Rectal smooth muscle tissue (tissue), 1 donor: Measurements from ENCODE around the gene FGF14.
"Not testable (repeated sequence)": the region's sequence is repeated elsewhere in the genome, so short reads cannot be mapped to it uniquely, and the experiment has no call there.

Experiments used
- H3K27ac ChIP-seq: one replicate; pipeline ENCODE4 v1.7.0; 2013; ENCODE audit warnings: low read depth, low read length, inconsistent platforms
- H3K27me3 ChIP-seq: one replicate; pipeline ENCODE4 v1.7.0; 2013; ENCODE audit warnings: low read length; ENCODE audit not compliant: control insufficient read depth, insufficient read depth
- H3K36me3 ChIP-seq: one replicate; pipeline ENCODE4 v1.7.0; 2013; ENCODE audit warnings: low read length; ENCODE audit not compliant: control insufficient read depth, insufficient read depth
- H3K4me1 ChIP-seq: one replicate; pipeline ENCODE4 v1.7.0; 2013; ENCODE audit warnings: low read length; ENCODE audit not compliant: control insufficient read depth, insufficient read depth
- H3K4me3 ChIP-seq: one replicate; pipeline ENCODE4 v1.7.0; 2013; ENCODE audit warnings: low read length
- H3K9ac ChIP-seq: one replicate; pipeline ENCODE4 v1.7.0; 2013; ENCODE audit warnings: low read length

Gene FGF14

DNA sequence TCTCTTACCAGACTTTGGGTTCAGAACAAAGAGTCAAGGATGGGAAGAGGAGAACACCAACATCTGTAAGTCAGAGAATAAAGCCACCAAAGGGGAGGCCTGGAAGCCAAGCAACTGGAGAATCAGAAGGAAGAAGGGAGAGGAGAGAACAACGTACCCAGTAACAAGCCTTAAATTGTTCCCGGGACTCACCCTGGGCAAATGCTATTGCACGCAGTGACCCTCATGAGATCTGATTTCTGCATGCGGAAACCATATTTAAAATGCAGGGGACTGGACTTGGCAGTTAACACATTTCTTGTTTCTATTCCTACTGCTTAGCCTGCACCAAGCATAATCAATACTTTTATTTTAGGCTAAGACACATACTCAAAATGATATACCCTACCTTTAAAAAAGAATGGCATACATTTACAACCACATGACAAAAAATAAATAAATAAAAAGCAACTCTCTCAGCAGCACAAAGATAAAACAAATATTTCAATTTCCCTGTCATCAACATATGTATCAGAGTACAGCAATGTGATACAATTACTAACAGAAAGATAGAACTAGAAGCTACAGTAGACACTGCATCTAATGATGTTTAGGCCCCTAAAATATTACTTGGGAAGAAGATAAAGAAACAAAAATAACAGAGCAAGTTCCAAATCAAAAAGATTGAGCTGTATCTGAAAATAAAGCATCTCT, 534.8 kb downstream of the FGF14 start:
- Histone ChIP-seq H3K27ac (no peak overlapping the region), H3K36me3 (no peaks in the 10 kb centered on the region), H3K4me3 (no peak overlapping the region), H3K9ac (no peak overlapping the region), H3K4me1 (no peaks in the 10 kb centered on the region), H3K27me3 (no peaks in the 10 kb centered on the region)

DNA sequence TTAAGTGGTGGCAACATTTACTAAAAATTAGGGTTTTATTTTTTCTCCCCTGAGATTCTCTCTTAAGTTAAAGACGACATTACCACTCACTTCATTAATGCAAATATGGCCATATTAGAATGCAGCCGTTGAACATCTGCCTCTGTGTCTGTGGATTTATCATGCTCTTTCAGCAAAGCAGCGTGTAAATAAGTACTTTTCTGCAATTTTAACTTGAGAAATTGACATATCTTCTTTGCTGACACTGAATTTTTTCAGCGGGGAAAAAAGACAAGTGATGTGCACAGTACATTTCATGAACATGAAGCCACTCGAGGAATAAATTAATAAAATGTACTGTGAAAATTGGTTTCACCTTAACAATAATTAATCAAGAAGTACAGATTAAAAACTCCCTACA, 543.0 kb downstream of the FGF14 start:
- Histone ChIP-seq H3K9ac (no peak overlapping the region), H3K4me1 (no peaks in the 10 kb centered on the region), H3K27me3 (no peaks in the 10 kb centered on the region), H3K36me3 (no peaks in the 10 kb centered on the region), H3K4me3 (no peak overlapping the region), H3K27ac (no peak overlapping the region)

DNA sequence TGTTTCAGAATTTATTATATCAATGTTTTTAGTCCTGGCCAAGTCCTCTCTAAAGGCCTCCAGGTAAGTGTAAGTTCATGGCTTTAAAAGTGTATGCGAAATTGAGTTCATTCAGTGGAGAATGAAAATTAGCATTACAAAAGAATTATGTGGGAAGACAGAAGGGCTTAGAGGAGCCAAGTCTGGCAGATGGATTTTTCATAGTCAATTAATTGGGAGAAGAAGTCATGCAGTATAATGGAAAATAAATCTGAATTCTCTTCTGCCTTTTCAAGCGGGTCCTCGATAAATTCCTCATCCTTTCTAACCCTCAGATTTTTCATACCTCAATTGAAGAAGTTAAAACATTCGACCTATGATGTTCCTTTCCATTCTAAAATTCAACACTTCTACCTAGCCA, 555.1 kb downstream of the FGF14 start:
- no peak overlapping the region for H3K9ac ChIP-seq
- no peak overlapping the region for H3K27ac ChIP-seq
- no peaks in the 10 kb centered on the region for H3K4me1 ChIP-seq
- no peaks in the 10 kb centered on the region for H3K27me3 ChIP-seq
- no peak overlapping the region for H3K4me3 ChIP-seq
- no peaks in the 10 kb centered on the region for H3K36me3 ChIP-seq

DNA sequence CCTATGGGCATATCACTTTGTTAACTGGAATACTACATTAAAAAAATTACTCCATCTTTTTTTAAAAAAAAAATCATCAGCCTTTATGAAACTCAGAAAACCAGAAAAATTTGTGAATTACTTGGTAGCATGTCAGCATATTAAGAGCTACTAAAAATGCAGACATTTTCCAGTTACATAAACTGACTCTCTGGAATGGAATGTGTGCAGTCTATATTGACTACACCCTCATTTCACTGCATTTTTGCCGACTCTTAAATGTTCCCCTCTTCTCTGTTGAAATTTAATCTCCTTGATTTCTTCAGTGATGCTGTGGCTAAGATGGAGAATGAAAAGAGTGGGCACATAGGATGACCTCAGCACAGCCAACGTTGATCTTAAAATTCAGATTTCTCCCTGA, 555.6 kb downstream of the FGF14 start:
- Histone ChIP-seq H3K9ac (no peak overlapping the region), H3K36me3 (no peaks in the 10 kb centered on the region), H3K27ac (no peak overlapping the region), H3K27me3 (no peaks in the 10 kb centered on the region), H3K4me3 (no peak overlapping the region), H3K4me1 (no peaks in the 10 kb centered on the region)

DNA sequence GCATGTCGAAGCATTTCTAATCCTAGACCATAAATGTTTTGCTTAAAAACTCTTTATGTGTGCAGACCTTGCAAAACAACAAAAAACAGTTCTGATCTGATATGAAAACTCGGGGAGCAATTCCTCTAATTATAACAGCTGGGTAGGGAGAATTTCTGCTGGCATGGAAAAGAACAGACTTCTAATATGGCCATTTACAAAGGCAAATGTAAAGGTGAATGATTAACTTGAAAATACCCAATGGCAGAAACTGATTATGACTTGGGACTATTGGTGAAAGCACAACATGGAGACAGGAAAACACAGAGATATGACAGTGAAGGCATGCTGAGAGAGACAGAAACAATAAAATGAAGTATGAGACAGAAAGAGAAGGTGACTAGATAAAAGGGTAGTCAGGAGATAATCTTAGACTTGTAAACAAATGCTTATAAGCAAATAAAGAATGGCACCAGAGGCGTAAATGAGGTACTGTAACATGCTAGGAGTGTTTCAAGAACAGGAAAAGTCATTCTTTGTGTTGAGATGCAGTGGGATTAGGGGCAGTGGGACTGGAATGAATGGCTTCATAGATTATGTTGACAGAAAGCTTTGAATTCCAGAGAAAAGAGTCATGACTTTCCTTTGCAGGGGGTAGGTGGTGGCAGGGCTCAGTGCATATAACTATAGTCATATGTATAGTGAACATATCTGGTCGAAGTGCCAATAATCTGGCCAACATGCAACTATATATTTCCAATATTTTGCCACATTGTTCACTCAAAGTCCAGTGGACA, 556.4 kb downstream of the FGF14 start:
- Histone ChIP-seq H3K36me3 (no peaks in the 10 kb centered on the region), H3K4me3 (no peak overlapping the region), H3K27me3 (no peaks in the 10 kb centered on the region), H3K9ac (no peak overlapping the region), H3K4me1 (no peaks in the 10 kb centered on the region), H3K27ac (no peak overlapping the region)

DNA sequence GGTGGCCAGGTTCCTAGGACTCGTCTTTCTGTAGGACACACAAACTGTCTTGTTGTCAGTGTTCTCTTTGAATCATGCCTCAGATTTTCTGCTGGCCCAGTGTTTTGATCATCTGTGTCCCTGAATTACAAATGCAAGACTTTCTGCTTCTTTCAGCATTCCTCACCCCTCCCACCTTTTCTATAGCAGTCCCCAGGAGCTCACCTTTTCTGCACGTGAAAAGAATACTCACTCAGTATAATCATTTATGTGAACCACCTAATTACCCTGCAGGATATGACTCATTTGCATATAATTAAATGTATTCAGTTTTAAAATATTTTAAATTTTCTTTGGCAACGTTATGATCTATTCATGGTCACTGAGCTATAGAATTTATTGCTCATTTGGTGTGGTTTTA, 560.1 kb downstream of the FGF14 start:
- Histone ChIP-seq H3K27ac (no peak overlapping the region), H3K9ac (no peak overlapping the region), H3K36me3 (no peaks in the 10 kb centered on the region), H3K4me3 (no peak overlapping the region), H3K4me1 (no peaks in the 10 kb centered on the region), H3K27me3 (no peaks in the 10 kb centered on the region)

DNA sequence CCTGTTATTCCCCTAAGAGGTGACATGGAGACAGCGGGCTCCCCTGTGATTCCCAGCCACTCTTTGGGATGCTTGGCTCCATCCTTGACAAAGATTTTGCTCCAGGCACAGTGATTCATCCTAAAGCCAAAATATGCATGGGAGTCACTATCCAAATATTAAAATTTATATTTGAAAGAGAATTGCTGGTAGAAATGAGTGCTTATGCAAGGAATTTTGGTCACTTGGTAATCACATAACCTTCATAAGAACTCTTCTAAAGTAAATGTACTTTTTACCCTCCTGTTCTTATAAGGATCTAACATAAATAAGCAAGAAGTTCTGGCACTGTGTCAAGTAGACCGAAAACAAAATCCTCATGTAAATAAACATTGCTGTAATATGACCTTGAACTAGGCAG, 563.5 kb downstream of the FGF14 start:
- Histone ChIP-seq H3K27me3 (no peaks in the 10 kb centered on the region), H3K9ac (no peak overlapping the region), H3K36me3 (no peaks in the 10 kb centered on the region), H3K27ac (no peak overlapping the region), H3K4me1 (no peaks in the 10 kb centered on the region), H3K4me3 (no peak overlapping the region)

DNA sequence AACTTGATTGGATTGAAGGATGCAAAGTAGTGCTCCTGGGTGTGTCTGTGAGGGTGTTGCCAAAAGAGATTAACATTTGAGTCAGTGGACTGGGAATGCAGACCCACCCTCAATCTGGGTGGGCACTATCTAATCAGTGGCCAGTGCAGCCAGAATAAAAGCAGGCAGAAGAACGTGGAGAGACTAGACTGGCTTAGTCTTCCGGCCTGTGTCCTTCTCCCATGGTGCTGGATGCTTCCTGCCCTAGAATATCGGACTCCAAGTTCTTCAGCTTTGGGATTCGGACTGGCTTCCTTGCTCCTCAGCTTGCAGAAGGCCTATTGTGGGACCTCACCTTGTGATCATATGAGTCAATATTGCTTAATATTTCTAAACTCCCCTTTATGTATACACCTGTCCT, 564.1 kb downstream of the FGF14 start:
- H3K4me1 ChIP-seq, H3K27ac ChIP-seq, H3K27me3 ChIP-seq, H3K36me3 ChIP-seq, H3K4me3 ChIP-seq, H3K9ac ChIP-seq: not testable (repeated sequence)

DNA sequence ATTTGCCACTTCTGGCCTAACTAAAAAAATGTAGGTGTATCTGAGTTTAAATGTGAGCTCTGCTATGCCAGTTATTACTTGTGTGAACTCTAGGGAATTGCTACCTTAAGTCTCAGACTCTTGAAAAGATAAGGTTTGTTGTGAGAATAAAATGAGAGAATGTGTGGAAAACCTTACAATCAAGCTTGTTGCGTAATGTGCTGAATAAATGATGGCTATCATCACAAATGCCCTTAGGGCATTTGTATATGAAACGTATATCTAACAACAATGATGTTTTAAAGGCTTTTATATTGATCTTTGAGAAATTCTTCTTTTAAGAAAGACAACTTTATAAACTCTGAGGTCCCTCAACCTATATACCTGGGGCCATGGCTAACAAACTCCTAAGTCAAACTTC, 564.6 kb downstream of the FGF14 start:
- H3K9ac ChIP-seq: no peak overlapping the region
- H3K27me3 ChIP-seq: no peaks in the 10 kb centered on the region
- no peaks in the 10 kb centered on the region for H3K36me3 ChIP-seq
- no peaks in the 10 kb centered on the region for H3K4me1 ChIP-seq
- no peak overlapping the region for H3K4me3 ChIP-seq
- H3K27ac ChIP-seq: no peak overlapping the region

DNA sequence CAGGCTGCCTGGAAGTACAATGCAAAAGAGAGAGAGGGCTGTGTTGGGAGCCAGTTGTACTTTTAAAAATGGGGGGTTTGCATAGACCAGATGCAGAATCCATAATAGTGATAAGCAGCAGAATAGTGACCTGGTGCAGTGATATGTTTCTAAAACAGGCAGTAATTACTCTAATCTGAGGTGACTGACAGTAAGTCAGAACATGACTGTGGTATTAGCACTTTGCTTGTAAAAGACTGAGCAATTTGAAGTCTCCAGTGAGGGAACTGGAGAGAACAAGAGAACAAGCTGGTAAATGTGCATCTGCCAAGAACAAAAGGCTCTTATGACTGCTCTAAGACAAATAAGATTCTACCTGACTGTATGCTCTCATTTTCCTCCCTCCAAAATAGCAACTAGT, 565.9 kb downstream of the FGF14 start:
- Histone ChIP-seq H3K36me3 (no peaks in the 10 kb centered on the region), H3K9ac (no peak overlapping the region), H3K4me1 (no peaks in the 10 kb centered on the region)

DNA sequence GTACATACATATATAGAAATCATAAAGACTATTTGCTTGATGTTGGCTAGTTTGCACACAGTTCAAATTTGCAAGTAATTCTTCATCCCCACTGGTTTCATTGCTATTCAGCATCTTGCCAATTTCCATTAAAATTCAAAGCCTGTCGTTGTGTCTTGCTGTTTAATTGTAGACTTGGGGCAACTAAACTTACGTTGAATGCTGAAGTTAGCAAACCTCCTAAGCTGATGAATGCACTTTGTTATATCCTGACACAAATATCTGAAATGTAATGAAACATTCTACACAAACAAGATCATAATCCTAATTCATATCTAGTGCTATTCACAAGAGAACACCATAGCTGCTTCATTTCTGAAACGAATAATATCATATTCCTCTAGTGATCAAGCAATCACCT, 568.2 kb downstream of the FGF14 start:
- no peak overlapping the region for H3K9ac ChIP-seq
- H3K36me3 ChIP-seq: no peaks in the 10 kb centered on the region
- no peak overlapping the region for H3K4me3 ChIP-seq
- no peaks in the 10 kb centered on the region for H3K27me3 ChIP-seq
- H3K4me1 ChIP-seq: no peaks in the 10 kb centered on the region
- no peak overlapping the region for H3K27ac ChIP-seq

More for the DNA sequence above, 565.9 kb downstream of the FGF14 start:
- Histone ChIP-seq H3K4me3 (no peak overlapping the region), H3K27ac (no peak overlapping the region), H3K27me3 (no peaks in the 10 kb centered on the region)

DNA sequence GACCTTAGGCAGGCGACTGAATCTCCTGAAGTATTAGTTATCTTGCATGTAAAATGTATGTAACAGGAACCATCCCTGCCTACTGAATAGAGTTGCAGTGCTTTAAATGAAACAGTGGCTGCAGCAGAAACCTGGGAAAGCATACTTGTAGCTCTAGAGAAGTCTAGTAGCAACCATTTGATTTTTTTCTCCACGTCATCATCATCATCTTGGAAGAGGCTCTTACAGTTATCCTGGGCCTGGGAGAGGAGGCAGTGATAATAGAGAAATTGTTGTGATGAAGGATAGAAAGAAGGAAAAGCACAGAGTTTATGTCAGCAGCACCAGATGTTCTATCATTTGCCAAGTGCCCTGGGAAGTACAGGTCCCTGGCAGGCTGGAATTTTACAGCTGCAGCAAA, 571.8 kb downstream of the FGF14 start:
- no peaks in the 10 kb centered on the region for H3K36me3 ChIP-seq
- H3K4me3 ChIP-seq: no peak overlapping the region
- H3K27ac ChIP-seq: no peak overlapping the region
- no peak overlapping the region for H3K9ac ChIP-seq
- H3K27me3 ChIP-seq: no peaks in the 10 kb centered on the region
- H3K4me1 ChIP-seq: no peaks in the 10 kb centered on the region

DNA sequence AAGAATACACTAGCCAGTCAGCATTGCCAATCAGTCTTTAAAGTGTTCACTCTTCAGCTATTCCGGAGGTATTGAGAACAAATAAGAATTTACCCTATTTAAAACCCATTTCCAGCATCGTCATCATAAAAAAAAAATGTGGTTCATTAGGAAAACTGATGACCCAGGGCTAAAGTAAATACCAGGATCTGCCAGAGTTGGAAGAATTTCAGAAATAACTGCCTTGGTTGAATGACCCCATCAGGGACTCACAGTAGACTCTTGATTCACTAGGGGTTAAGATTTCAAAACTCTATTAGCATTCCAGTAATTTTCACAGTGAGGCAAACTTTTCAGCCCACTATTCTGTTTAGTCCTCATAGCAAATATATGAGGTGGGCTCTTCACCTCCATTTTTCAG, 572.4 kb downstream of the FGF14 start:
- Histone ChIP-seq H3K36me3 (no peaks in the 10 kb centered on the region), H3K4me3 (no peak overlapping the region), H3K9ac (no peak overlapping the region)

More for the DNA sequence above, 572.4 kb downstream of the FGF14 start:
- Histone ChIP-seq H3K27me3 (no peaks in the 10 kb centered on the region), H3K27ac (no peak overlapping the region), H3K4me1 (no peaks in the 10 kb centered on the region)
